ENCODE results near the gene DGKG.
A peak's percentile ranks its signal among the peaks of the same experiment; 100 is the strongest.

The DGKG gene

DNA sequence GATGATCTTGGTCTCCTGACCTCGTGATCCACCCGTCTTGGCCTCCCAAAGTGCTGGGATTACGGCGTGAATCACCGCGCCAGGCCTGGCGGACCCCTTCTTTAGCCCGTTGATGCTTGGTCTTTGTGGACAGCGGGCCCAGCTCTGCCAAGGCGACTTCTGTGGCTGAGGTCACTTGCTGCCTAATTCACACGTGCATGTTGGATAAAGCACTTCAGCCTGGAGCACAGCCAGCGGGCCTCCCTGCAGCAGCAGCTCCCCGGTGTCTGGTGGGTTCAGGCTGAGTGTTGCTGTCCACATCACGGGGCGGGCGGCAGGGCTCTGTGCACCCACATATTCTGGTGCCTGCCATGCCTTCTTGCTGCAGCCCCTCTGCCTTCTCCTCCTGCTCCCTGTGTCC lies 88.4 kb downstream of the DGKG start:
- DNase-seq (ENCODE audit: low spot score), result no peak

DNA sequence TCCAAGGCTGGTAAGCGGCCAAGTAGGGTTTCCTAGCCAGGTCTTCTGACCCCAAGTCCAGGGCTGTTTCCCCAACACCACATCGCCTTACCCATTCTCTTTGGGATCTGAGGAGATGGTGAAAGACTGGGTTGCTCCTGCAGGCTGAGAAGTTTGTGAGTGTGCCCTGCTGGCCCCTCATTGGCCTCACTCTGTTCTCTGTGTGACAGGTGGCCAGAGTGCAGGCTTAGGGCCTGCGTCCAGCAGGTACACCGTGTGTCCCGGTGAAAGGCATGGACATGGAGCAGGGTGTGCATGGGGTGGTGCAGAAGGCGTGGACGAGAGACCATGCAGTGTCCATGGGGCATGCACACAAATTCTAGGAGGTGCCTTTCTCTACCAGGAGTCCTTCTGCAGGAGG lies 91.3 kb downstream of the DGKG start:
- no peak for DNase-seq (ENCODE audit: low spot score)

DNA sequence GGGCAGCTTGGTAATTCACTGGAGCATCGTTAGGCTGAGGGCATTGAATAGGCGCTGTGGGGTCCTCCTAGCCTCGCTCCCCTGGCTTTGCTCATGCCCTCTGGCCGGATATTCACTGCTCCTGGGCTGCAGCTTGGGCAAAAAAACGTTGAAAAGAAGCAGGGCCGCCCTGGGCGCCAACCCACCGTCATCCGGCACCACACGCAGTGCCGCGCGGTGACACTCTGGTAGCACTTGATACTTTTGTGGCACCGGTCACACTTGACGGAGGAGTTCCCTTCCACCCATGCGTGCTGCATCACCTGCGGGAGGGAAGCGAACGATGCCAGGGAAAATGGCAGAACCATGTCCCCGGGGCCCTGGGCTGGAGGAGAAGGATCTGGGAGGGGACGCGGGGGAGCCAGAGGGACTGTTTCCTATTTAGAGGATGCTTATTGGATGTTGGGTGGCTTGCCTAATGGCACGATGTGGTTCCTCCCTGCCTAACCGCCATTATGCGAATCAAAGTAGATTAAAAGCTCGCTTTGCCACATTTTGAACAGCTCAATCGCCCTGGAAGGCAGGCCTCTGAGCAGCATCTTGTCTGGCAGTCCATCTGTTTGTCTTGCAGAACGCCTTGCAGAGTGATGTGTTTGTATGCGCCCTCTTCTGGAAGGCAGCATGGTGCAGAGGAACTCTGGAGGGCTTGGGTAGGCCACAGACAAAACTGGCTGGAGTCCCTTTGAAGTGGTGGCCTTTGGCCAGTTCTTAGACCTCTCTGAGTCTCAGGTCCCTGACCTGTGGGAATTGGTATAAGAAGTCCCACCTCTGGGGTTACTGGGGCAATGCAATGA lies 93.2 kb downstream of the DGKG start:
- DNase-seq (ENCODE audit: low spot score), result no peak

DNA sequence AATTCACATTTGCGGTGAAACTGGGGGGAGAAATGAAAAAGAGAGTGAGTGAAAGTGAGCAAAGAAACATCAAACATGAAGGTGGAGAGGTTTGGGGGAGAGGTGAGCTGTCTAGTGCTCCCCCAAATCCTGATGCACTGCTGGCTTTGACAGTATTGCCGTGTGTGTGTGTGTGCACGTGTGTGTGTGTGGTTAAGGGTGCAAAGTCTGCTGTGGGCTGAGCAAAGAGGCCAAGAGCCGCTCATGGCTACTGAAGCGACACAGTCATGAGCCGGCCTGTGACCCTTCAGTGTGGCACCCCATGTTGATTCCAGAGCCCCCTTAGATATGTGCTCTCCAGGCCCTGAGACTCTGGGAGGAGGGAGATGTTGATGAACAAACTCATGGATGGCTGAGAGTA lies 94.3 kb downstream of the DGKG start:
- DNase-seq (ENCODE audit: low spot score), result no peak

DNA sequence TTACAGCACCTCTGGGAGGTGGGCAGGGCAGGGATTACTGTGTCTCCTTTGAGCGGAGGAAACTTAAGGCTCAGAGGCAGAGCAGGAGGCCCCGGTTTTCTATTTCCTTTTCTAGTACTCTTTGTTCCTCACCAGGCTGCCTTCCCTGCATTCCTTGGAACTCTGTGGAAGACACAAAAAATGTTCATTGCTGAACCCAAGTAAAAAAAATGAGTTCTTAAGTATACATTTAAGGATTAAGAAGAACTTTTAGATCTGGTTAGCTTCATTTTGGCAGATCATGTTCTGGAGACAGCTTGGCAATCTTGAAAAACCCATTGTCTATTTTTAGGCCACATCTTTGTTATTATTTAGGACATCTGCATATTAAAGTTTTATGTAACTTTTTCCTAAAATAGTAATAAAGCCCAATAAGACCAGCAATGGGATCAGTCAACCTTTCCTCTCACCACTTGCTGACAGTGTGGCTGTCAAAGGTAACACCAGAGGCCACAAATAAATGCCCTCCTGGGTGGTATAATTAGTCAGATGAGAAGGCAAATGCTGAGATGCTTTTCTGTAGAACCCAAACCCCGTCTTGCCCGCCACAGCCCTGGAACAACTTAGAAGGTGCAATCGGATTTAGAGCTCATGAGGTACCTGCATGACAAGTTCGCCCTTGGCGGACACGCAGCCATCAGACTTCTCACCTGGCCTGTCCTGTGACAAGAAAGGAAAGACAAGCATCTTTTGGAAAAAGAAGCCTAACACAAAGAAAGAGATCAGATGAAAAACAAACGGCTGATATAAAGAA lies 97.2 kb downstream of the DGKG start:
- DNase-seq (ENCODE audit: low spot score), result no peak

DNA sequence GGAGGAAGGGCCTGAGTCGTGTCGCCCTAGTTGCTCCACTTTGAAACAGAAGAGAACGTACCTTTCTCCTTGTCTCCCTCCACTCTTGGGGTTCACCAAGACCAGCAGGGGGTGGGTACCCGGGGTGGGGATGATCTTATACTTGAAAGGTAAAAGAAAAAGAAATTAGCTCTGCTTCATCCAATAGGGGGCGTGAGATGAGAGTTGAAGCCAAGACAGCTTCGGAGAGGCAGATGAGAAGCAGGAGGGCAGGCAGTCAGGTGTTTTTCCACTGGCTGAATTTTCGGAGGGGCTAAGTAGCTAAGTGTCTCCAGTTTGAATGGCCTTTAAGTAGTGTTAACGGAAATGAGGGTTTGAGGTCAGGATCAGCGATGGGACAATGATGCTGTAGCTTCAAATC lies 100.4 kb downstream of the DGKG start:
- peak; percentile 32 for DNase-seq (ENCODE audit: low spot score)

DNA sequence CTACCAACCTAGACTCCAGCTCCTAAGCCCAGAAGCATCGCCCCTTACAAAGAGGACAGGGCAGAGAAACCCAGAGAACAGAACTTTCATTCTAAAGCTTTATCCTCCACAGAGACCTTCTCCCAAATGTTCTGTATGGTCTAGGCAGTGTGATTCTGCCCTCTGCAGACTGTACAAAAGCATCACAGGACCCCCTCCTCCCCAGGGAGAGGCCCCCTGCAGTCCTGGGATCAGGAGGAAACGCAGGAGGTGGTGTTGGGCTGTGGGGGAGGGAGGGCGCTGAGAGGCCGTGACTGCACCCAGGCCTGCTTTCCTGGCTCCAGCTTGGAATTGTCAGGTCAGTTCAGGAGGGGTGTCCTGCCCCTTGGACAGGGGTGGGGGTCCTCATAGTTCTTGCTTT lies 101.3 kb downstream of the DGKG start:
- DNase-seq (ENCODE audit: low spot score), result no peak

DNA sequence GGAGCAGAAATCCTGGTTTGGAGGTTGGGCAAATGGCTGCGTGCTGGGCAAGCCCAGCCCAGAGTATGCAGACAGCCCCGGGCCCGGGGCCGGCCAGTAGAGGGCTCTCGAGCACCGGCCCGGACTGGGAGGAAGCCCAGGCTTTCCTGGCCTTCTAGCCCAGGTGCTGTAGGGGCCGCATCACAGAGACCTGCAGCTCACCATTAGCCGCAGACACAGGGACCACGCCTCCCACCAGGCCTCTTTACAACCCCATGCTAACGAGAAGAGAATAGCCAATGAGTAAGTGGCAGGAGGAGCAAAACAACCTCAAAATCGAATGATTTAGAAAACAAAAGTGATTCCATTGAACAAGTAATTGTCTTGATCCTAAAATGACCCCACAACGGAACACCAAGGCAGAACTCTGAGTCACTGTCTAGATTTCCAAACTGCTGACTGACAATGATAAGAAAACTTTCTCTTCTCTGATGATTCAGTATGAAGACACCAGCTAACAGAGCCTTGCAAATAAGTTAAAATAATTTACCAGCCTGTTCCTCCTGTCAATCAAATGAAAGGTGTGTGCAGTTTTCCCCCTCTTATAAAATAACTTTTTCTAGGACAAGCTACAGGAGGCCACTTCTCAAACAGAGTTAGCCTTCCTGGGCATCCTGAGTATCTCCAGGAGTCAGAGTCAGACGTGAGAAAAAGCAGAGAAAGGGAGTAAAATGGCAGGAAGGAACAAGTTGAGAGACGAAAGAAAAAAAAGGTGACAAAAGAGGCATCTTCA lies 102.2 kb downstream of the DGKG start:
- DNase-seq (ENCODE audit: low spot score), result peak; percentile 84

DNA sequence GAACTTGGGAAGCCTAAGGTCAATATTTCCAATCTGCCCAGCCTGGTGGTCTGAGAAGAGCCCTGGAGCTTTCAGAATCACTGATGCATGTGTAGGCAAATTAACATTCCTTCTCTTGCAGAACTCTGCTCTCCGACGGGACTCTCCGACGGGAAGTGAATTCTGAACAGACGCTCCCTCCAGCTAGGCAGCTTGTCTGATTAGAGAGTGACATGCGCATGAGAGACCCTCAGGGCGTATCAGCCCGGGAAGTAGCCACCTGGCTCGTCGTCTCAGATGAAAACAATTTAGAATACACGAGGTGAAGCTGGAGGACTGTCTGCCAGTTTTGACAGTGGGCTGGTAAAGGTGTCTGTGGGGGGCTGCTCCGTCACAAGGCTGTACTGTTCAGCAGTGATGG lies 103.1 kb downstream of the DGKG start:
- DNase-seq (ENCODE audit: low spot score), result no peak

DNA sequence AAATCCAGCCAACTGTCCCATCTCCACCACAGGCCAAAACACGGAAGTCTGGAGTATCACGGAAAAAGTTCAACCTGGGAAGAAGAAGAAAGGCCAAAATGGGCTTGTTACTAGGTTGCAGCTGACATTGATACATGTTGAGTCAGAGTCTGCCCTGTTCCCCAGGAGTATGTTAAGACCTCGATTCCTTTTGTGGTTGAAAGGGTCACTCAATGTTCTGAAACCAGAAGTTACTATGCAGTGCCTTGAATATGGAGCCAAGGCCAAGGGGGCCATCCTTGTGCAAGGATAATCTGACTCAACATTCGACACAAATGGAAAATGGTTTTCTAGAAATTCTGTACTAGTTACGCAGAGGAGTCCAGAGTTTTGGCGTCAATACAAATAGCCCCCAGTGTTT lies 104.2 kb downstream of the DGKG start:
- no peak for DNase-seq (ENCODE audit: low spot score)

DNA sequence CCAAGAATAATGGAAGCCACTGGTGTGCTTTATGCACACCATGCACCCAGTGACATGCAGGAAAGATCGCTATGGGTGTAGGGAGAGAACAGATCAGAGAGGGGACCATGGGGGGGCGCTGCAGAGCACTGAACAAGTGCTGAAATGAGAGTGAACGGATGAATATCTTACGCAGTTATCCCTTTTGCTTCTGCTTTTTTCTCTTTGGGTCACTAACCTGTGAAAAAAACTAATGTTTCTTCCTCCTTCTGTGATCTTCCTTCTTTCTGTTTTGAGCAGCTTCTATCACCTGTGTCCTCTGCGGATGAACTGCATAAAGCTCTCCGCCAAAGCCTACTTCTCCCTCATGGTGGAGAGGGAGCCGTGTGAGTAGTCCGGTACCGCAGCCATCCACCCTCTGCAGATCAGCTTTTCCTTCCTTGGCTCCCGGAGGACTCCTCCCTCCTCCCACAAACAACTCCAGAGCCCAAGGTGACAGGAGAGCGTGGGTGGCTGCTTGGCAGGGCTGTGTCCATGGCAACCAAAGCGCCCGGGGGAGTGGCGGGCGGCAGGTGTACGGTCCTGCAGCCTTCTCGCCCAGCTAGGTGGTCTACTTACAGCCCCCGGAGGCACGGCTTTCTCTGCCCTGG lies 106.2 kb downstream of the DGKG start:
- peak; percentile 78 for DNase-seq (ENCODE audit: low spot score)

DNA sequence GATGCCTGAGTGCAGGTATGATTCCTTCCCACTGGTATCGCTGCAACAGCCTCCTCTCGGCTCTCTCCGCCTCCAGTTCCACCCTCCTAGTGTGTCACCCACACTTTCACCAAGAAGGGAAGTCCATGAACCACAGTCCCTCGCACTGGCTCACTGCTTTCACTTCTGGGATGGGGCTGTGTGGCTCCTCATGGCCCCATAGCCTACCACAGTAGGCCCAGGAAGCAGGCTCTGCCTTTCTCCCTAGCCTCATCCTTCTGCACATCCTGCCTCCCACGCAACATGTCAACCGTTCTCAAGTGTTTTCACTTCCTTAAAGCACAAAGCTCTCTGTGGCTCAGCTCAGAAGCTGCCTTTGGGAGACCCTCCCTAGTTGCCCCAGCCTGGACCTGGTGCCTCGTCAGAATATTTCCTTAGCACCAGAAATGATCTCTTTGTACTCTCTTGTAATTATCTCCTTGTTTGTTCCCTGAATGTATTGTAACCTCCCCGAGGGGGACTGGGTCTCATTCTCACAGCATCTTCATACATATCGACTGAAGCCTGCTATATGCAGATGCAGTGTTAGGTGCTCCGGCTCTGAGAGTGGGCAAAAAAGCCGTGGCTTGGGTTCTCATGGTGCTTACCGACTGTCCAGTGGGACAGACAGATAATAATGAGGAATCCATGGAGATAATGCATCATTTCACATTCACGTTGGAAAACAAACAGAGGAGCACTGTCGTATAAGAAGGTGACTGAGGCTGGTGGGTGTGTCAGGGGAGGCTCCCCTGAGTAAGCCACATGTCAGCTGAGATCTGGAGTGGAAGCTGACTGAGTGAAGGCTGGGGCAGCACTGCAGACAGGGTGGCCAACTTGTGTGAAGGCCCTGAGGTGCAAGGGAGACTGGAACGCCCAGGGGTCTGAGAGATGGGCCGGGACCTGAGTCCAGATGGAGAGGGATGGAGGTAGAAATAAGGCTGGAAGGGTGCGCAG lies 107.1 kb downstream of the DGKG start:
- peak; percentile 70 for DNase-seq (ENCODE audit: low spot score)

DNA sequence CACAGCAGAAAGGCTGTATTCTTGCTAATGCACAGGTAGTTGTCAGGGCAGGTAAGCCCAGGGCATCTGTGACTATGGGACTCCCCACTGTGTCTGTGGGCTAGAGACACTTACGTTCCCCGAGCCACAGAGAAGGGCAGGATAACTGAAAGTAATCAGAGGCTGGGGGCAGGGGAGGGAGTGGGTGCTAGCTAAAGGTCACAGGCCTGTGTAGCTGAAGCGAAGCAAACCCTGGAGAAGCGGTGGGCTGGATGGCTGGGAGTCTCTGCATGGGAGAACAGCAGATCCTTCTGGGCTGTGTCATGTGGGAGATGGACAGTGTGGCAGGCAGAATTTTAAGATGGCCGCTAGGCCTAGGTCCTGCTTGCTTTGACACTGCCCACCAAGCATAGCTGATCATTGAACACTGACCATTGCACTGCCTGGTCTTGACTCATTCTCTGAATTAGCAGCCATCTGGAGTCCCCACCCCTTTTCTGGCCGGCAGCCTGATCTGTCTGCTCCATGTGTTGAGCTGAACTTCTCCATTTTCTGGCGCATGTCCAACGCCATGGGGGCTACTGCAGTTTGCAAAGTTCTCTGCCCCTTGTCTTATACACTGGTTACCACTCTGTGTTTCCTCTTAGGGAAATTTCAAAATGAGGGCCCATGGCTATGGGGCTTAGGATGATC lies 110.0 kb downstream of the DGKG start:
- no peak for DNase-seq (ENCODE audit: low spot score)

DNA sequence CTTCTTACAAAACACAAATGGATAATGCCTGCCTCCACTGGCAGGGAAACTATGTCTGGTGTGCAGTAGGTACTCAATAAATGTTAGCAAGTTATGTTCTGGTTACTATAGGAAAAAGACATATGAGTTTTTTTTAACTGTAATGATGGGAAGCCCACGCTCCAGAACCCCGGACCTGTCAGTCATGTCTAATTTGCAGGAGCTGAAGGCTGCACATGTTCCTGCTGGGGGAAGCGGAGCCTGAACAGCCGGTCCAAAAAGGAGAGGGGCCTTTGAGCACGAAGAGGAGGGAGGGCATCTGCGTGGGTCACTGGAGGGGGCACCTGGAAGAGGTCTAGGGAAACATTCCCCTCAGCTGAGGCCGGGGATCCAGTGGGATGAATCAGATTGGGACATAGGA lies 113.2 kb downstream of the DGKG start:
- no peak for DNase-seq (ENCODE audit: low spot score)

DNA sequence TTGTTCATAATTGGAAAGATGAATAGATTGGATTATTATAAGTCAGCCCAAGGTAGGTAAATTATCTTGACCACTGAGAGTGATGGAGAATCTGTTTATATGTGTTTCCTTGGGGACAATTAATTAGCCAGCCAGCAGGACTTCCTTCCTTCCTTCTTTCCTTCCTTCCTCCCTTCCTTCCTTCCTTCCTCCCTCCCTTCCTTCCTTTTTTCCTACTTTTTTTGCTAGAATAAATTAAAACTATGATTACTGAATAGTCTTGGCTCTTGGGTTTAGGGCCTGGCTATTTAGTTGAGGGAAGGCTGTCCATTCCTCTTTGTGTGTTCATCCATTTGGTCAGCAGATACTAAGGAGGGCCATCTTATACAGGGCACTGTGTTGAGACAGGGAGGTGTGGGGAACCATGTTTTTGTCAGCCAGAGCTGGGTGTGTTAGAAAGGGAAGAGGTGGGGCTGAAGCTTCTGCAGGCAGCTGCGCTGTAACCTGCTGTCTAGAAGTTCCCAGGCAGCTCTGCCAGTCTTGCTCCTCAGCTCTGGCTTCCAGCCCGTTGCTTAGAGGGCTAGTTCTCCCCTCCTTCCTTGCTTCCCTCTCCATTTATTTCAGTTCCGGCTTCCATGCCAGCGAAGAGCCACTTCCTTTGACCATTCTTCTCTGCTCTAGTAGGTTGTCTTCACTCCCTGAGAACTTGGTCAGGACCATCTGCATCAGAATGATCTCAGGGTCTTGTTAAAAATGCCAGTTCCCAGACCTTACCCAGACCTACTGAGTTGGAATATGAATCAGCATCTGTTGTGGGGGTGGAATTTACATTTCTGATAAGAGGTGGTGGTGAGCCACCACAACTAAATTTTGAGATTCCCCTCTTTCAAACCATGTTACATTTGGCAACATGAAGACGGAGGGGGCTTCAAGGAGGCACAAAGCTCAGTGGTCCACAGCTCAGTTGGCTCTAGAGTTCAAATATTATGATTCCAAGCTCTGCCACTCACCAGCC lies 113.9 kb downstream of the DGKG start:
- no peak for DNase-seq (ENCODE audit: low spot score)

DNA sequence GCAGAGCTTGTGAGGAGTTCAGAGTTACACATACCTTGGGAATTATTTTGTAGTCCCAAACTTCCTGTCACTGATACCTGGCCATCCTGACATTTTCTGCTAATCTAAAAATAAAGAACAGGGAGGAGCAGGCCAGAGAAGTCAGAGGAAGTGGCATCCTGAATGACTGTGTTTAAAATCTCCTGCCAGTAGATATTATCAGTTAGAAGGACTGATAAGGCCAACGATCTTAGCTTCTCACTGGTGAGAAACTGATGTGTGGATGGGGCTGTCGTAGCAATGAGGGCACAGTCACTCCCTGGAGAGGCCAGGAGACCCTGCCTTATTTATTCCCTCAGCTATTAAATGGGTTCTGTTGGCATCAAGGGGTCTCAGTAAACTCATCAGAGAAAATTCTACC lies 115.1 kb downstream of the DGKG start:
- DNase-seq (ENCODE audit: low spot score), result no peak

DNA sequence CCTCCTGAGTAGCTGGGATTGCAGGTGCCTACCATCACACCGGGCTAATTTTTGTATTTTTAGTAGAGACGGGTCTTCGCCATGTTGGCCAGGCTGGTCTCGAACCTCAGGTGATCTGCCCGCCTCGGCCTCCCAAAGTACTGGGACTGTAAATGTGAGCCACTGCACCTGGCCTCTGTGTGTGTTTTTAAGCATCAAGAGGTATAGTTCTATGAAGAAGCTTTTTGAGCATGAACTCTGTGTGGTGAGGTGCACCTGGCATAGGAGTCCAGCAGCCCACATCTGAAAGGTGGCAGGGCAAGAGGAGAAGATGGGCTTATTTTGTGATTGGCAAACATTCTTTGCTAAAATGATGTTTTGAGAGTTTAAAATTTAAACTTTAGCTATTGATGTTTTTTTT lies 118.0 kb downstream of the DGKG start:
- DNase-seq (ENCODE audit: low spot score), result no peak

DNA sequence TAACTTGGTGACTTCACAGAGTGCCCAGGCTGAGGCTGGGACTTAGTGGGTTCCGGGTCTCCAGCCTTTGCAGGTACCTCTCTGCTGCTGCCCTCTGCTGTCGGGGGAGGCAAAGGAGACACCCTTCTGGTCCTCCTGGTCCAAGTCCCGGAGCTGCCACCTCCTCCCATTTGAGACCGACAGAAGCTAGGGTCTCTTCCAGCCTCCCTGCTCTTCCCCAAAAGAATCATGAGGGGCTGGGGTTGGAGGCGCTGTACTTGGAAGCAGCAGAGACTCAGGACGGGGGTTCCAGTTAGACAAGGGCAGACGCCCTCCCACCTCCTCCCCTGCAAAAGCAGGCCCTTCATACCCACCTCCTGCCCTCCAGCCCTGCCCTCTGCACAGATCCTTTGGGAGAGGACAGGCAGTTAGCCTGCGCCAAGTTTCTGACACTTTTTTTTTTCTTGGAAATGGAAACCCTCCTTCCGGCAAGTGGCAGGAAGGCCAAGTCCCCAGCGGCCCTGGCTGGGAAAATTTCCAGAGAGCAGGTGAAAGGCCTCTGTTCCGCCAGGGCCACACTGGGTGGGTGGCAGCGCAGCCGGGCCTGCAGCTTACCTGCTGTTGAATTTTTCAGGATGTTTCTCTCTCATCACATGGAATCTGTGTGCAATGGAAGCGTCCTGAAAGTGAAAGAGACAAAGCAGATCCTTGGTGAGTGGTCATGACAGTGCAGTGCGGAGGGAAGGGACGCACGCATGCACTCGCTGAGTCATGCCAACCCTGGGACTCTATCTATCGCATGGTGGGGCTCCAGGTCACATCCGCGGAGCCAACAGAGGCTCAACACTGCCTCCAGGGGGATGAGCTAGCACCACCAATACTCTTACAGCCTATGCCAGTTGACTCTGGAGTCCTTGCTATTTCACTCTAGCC lies 119.9 kb downstream of the DGKG start:
- DNase-seq (ENCODE audit: low spot score), result peak; percentile 75

Data from germinal center (tissue), 1 donor.